MCF 10A (cell line): ENCODE data around the gene IL23R. TPM values are rescaled to one million over a fixed set of nuclear protein-coding genes. Genes with fewer than 3 reads are reported as not detected.
A peak's percentile ranks its signal among the peaks of the same experiment; 100 is the strongest.

Experiments
- BruUV-seq: library from RNA; stranded (reverse); fragments of 400-500 nt; replicated peaks from 2 replicates; lab custom pipeline; 2021; lab: Mats Ljungman, UMichigan
- CTCF ChIA-PET: fragments of 300-600 bp; sonication (Branson Sonifier 250); formaldehyde crosslinking; extraction: SDS; loops from one replicate; lab custom pipeline; 2021; ENCODE audit warnings: antibody characterized with exemption, inconsistent platforms; lab: Yijun Ruan, JAX
- POLR2A ChIA-PET: fragments of 300-600, 350-650 bp; sonication (Branson Sonifier 250); formaldehyde crosslinking; extraction: SDS; loops from one replicate; lab custom pipeline; 2020; ENCODE audit warnings: antibody characterized with exemption, inconsistent platforms; lab: Yijun Ruan, JAX
- DNase-seq: peaks from one replicate; pipeline ENCODE4 v3.0.0-alpha.2; 2018; ENCODE audit not compliant: unreplicated experiment
- H3K27ac Mint-ChIP-seq: one replicate; pipeline ENCODE4 v1.8.0; 2022; ENCODE audit warnings: mild to moderate bottlenecking, low read depth, mixed read lengths; ENCODE audit not compliant: unreplicated experiment
- H3K27me3 Mint-ChIP-seq: one replicate; pipeline ENCODE4 v1.8.0; 2022; ENCODE audit warnings: mixed read lengths; ENCODE audit not compliant: insufficient read depth, unreplicated experiment
- H3K36me3 Mint-ChIP-seq: one replicate; pipeline ENCODE4 v1.8.0; 2022; ENCODE audit warnings: mild to moderate bottlenecking, moderate library complexity, mixed read lengths; ENCODE audit not compliant: insufficient read depth, unreplicated experiment
- H3K4me1 Mint-ChIP-seq: one replicate; pipeline ENCODE4 v1.8.0; 2022; ENCODE audit warnings: mixed read lengths; ENCODE audit not compliant: insufficient read depth, unreplicated experiment
- H3K4me3 Mint-ChIP-seq: one replicate; pipeline ENCODE4 v1.8.0; 2022; ENCODE audit warnings: mild to moderate bottlenecking, moderate library complexity, mixed read lengths; ENCODE audit not compliant: unreplicated experiment
- H3K9me3 Mint-ChIP-seq: one replicate; pipeline ENCODE4 v1.8.0; 2022; ENCODE audit warnings: mixed read lengths; ENCODE audit not compliant: unreplicated experiment
- CTCF ChIP-seq: fragments of 200-600 bp; IDR thresholded peaks from one replicate; pipeline ENCODE4 v1.8.0; 2022; ENCODE audit warnings: antibody characterized with exemption, mild to moderate bottlenecking; ENCODE audit not compliant: unreplicated experiment
- intact Hi-C: fragments of 100-400 bp; cut with micrococcal nuclease; formaldehyde crosslinking; loops from 2 replicates; pipeline ENCODE4 v1.14.1; 2022
- total RNA-seq: library from RNA; stranded (reverse); gene quantifications from 2 replicates; pipeline ENCODE4 v1.2.3, GENCODE V29; 2022

IL23R gene
- total RNA-seq, 1 experiment from 2014 or later: not detected

- TF ChIP-seq CTCF: no peak
- no TSS peak for BruUV-seq
- Mint-ChIP-seq H3K27me3 (no peaks in the 10 kb centered on the region), H3K36me3 (no peaks in the 10 kb centered on the region), H3K4me3 (no peak overlapping the region), H3K27ac (no peak overlapping the region), H3K4me1 (no peaks in the 10 kb centered on the region), H3K9me3 (no peaks in the 10 kb centered on the region)
- intact Hi-C loops: no loop called here
- CTCF ChIA-PET: interaction anchor here (0.6 to 7.2 kb wide), 4 partner anchors 202 to 321 kb away, joined by 3 to 54 read pairs (median 3); no protein-coding TSS in a partner anchor
- DNase-seq: no peak
- POLR2A ChIA-PET: no interaction called here
Observed at GRCh38 chr1:67208217-67208616, 42.0 kb downstream of the IL23R start.

- CTCF ChIA-PET: interaction anchor here (0.6 to 7.8 kb wide), 12 partner anchors 41 to 445 kb away, joined by 3 to 98 read pairs (median 4); no protein-coding TSS in a partner anchor
- DNase-seq: no peak
- H3K27ac Mint-ChIP-seq: no peak overlapping the region
- POLR2A ChIA-PET: no interaction called here
- no peaks in the 10 kb centered on the region for H3K36me3 Mint-ChIP-seq
- H3K27me3 Mint-ChIP-seq: no peaks in the 10 kb centered on the region
- TF ChIP-seq CTCF: no peak
- BruUV-seq: no TSS peak
- intact Hi-C loops: no loop called here
- H3K4me3 Mint-ChIP-seq: no peak overlapping the region
- no peaks in the 10 kb centered on the region for H3K9me3 Mint-ChIP-seq
- H3K4me1 Mint-ChIP-seq: no peaks in the 10 kb centered on the region
Observed at GRCh38 chr1:67209521-67209920, 43.3 kb downstream of the IL23R start.

- DNase-seq: peak; percentile 51
- Mint-ChIP-seq H3K27me3 (no peaks in the 10 kb centered on the region), H3K4me1 (no peaks in the 10 kb centered on the region), H3K27ac (no peak overlapping the region), H3K36me3 (no peaks in the 10 kb centered on the region), H3K4me3 (no peak overlapping the region), H3K9me3 (no peaks in the 10 kb centered on the region)
- POLR2A ChIA-PET: interaction anchor here (0.6 to 1.2 kb wide), 4 partner anchors 51 to 442 kb away, joined by 3 to 4 read pairs (median 3); no protein-coding TSS in a partner anchor
- TF ChIP-seq CTCF: peak; percentile 53
- intact Hi-C loops: loop anchor here (1.0 kb wide), 1 partner anchor 216 kb away; no protein-coding TSS in a partner anchor
- no TSS peak for BruUV-seq
- CTCF ChIA-PET: interaction anchor here (0.6 to 7.8 kb wide), 61 partner anchors 9 to 625 kb away, joined by 3 to 125 read pairs (median 4); partner anchors contain the start of gene SLC35D1
Observed at GRCh38 chr1:67211589-67212563, 45.6 kb downstream of the IL23R start.

- no TSS peak for BruUV-seq
- Mint-ChIP-seq H3K27me3 (no peaks in the 10 kb centered on the region), H3K4me3 (no peak overlapping the region), H3K36me3 (no peaks in the 10 kb centered on the region), H3K27ac (no peak overlapping the region), H3K9me3 (no peaks in the 10 kb centered on the region), H3K4me1 (no peaks in the 10 kb centered on the region)
- intact Hi-C loops: no loop called here
- ChIA-PET CTCF (interaction anchor here (0.6 to 7.8 kb wide), 53 partner anchors 8 to 545 kb away, joined by 3 to 125 read pairs (median 6); partner anchors contain the start of gene SLC35D1), POLR2A (interaction anchor here (0.6 to 1.7 kb wide), 3 partner anchors 215 to 258 kb away, joined by 3 to 6 read pairs (median 3); partner anchors contain the start of gene SERBP1)
- peak; percentile 47 for DNase-seq
- TF ChIP-seq CTCF: peak; percentile 52
Observed at GRCh38 chr1:67213164-67213563, 46.9 kb downstream of the IL23R start.
